GM19193 (cell line): ENCODE data around the gene EFCAB12.

Experiments used
- POLR2A ChIP-seq: IDR thresholded peaks from 4 replicates; pipeline ENCODE4 v1.6.1; 2011; ENCODE audit not compliant: insufficient read depth, insufficient read length; ENCODE audit errors: extremely low read depth

Gene EFCAB12

GRCh38 chr3:129428376-129429079 is at the start of gene EFCAB12:
Gene EFCAB12, minus strand, starts transcription at chr3:129428636. Its CDS starts 148 bp downstream, at chr3:129428488.
- no peak for TF ChIP-seq POLR2A

GRCh38 chr3:129476586-129476985 is 48.1 kb upstream of the EFCAB12 start:
- no peak for TF ChIP-seq POLR2A

- TF ChIP-seq POLR2A: no peak
Observed at GRCh38 chr3:129475863-129476262, 47.4 kb upstream of the EFCAB12 start.

GRCh38 chr3:129474984-129475804 is 46.8 kb upstream of the EFCAB12 start:
- TF ChIP-seq POLR2A: no peak

- TF ChIP-seq POLR2A: no peak
Observed at GRCh38 chr3:129473769-129474152, 45.3 kb upstream of the EFCAB12 start.

- TF ChIP-seq POLR2A: no peak
Observed at GRCh38 chr3:129473067-129473768, 44.8 kb upstream of the EFCAB12 start.

- TF ChIP-seq POLR2A: no peak
Observed at GRCh38 chr3:129470861-129471260, 42.4 kb upstream of the EFCAB12 start.

GRCh38 chr3:129469026-129469425 is 40.6 kb upstream of the EFCAB12 start:
- no peak for TF ChIP-seq POLR2A

GRCh38 chr3:129467932-129468331 is 39.5 kb upstream of the EFCAB12 start:
- no peak for TF ChIP-seq POLR2A

- no peak for TF ChIP-seq POLR2A
Observed at GRCh38 chr3:129463716-129464115, 35.3 kb upstream of the EFCAB12 start.

GRCh38 chr3:129463094-129463493 is 34.7 kb upstream of the EFCAB12 start:
- TF ChIP-seq POLR2A: no peak

- TF ChIP-seq POLR2A: no peak
Observed at GRCh38 chr3:129462361-129462968, 34.0 kb upstream of the EFCAB12 start.

GRCh38 chr3:129461461-129462146 is 33.2 kb upstream of the EFCAB12 start:
- TF ChIP-seq POLR2A: no peak

GRCh38 chr3:129461022-129461421 is 32.6 kb upstream of the EFCAB12 start:
- TF ChIP-seq POLR2A: no peak
